Gastroesophageal sphincter (tissue), 2 donors: ENCODE measurements around the gene ASB11.

Source experiments
- EP300 ChIP-seq: sonication (generic); formaldehyde crosslinking; IDR thresholded peaks from one replicate; pipeline ENCODE4 v1.6.1; 2017; ENCODE audit warnings: antibody characterized with exemption, mild to moderate bottlenecking
- POLR2A ChIP-seq, 2 donors: fragments of 450-650 bp; IDR thresholded peaks; one replicate each; pipeline ENCODE4 v1.6.1; 2017; ENCODE audit warnings: antibody characterized with exemption in 2 of 2, mild to moderate bottlenecking in 2 of 2, moderate library complexity in 1 of 2

DNA sequence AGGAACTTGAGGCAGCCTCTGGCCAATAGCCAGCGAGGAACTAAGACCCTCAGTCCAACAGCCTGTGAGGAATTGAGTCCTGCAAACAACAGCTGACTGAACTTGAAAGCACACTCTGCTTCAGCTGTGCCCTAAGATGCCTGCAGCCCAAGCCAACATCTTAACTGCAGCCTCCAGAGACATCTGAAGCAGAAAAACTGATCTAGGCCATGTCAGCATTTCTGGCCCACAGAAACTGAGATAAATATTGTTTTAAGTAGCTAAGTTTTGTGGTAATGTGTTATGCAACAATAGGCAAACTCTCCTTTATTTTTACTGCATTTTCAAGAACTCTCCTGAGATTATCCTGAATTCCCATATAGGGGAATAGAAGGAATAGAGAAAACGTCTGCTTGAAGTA lies 44.3 kb upstream of the ASB11 start:
- TF ChIP-seq POLR2A (IDR thresholded peaks at IDR 0.05) (no peak), EP300 (no peak)
